BE2C (cell line): ENCODE measurements around the gene LDLRAD4.

Experiments
- DNase-seq: peaks from one replicate; pipeline ENCODE4 v3.0.0-alpha.2; 2020
- H3K27me3 ChIP-seq: fragments of 250-450 bp; sonication (Bioruptor Pico); 2 replicates; pipeline ENCODE4 v1.5.1; 2020; ENCODE audit warnings: mild to moderate bottlenecking
- H3K36me3 ChIP-seq: fragments of 250-450 bp; sonication (Bioruptor Pico); 2 replicates; pipeline ENCODE4 v1.5.1; 2020; ENCODE audit warnings: mild to moderate bottlenecking
- H3K4me1 ChIP-seq: fragments of 250-450 bp; sonication (Bioruptor Pico); 2 replicates; pipeline ENCODE4 v1.5.1; 2020
- H3K4me3 ChIP-seq: 2 replicates; pipeline ENCODE4 v1.5.1; 2011; ENCODE audit warnings: low read depth, low read length
- H3K9me3 ChIP-seq: fragments of 250-450 bp; sonication (Bioruptor Pico); 2 replicates; pipeline ENCODE4 v1.5.1; 2020
- TF ChIP-seq, protein P1 (sequence below): IDR thresholded peaks from 2 replicates; pipeline ENCODE4 v1.5.1; 2012; ENCODE audit warnings: mild to moderate bottlenecking, low read depth, low read length

LDLRAD4 gene

DNA sequence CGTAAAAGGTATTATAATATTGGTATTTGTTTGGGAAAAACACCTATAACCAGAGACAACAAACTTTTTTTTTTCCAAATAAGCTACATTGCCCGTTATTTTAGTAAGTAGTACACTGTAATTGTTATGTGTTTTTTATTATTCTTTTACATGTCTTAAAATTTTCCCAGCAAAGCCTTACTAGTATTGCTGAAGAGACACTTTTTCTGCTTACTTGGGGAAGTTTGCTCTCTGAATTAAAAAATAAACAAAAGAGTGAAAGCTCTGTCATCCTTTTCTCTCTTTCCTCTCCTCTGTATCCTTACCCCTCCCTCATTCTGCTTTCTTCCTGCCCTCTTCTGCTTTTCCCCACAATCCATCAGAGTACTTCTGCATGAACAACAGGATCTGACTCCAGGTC is 25.6 kb upstream of the LDLRAD4 start:
- Histone ChIP-seq H3K9me3 (no peaks in the 10 kb centered on the region), H3K27me3 (no peaks in the 10 kb centered on the region), H3K36me3 (no peaks in the 10 kb centered on the region), H3K4me1 (no peaks in the 10 kb centered on the region), H3K4me3 (no peak overlapping the region)
- no peak for DNase-seq
- TF ChIP-seq, protein P1, sequence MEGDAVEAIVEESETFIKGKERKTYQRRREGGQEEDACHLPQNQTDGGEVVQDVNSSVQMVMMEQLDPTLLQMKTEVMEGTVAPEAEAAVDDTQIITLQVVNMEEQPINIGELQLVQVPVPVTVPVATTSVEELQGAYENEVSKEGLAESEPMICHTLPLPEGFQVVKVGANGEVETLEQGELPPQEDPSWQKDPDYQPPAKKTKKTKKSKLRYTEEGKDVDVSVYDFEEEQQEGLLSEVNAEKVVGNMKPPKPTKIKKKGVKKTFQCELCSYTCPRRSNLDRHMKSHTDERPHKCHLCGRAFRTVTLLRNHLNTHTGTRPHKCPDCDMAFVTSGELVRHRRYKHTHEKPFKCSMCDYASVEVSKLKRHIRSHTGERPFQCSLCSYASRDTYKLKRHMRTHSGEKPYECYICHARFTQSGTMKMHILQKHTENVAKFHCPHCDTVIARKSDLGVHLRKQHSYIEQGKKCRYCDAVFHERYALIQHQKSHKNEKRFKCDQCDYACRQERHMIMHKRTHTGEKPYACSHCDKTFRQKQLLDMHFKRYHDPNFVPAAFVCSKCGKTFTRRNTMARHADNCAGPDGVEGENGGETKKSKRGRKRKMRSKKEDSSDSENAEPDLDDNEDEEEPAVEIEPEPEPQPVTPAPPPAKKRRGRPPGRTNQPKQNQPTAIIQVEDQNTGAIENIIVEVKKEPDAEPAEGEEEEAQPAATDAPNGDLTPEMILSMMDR = no peak

- H3K36me3 ChIP-seq = no peaks in the 10 kb centered on the region
- TF ChIP-seq, protein P1 = no peak
These were observed 24.3 kb upstream of the LDLRAD4 start for GRCh38 chr18:13194239-13194638.

GRCh38 chr18:13198701-13199100 is 19.9 kb upstream of the LDLRAD4 start:
- Histone ChIP-seq H3K27me3 (no peaks in the 10 kb centered on the region), H3K4me3 (no peak overlapping the region), H3K36me3 (no peaks in the 10 kb centered on the region), H3K9me3 (no peaks in the 10 kb centered on the region), H3K4me1 (no peaks in the 10 kb centered on the region)
- DNase-seq = no peak
- TF ChIP-seq, protein P1 = no peak

More at GRCh38 chr18:13194239-13194638, 24.3 kb upstream of the LDLRAD4 start:
- Histone ChIP-seq H3K4me1 (no peaks in the 10 kb centered on the region), H3K4me3 (no peak overlapping the region), H3K9me3 (no peaks in the 10 kb centered on the region), H3K27me3 (no peaks in the 10 kb centered on the region)
- DNase-seq = no peak

GRCh38 chr18:13199169-13199568 is 19.4 kb upstream of the LDLRAD4 start:
- Histone ChIP-seq H3K4me1 (no peaks in the 10 kb centered on the region), H3K9me3 (no peaks in the 10 kb centered on the region), H3K36me3 (no peaks in the 10 kb centered on the region), H3K27me3 (no peaks in the 10 kb centered on the region), H3K4me3 (no peak overlapping the region)
- TF ChIP-seq, protein P1 = no peak
- DNase-seq = no peak

GRCh38 chr18:13201292-13201691 is 17.3 kb upstream of the LDLRAD4 start:
- DNase-seq = no peak
- Histone ChIP-seq H3K4me3 (no peak overlapping the region), H3K4me1 (no peaks in the 10 kb centered on the region), H3K9me3 (no peaks in the 10 kb centered on the region), H3K36me3 (no peaks in the 10 kb centered on the region), H3K27me3 (no peaks in the 10 kb centered on the region)
- TF ChIP-seq, protein P1 = no peak

GRCh38 chr18:13202571-13202970 is 16.0 kb upstream of the LDLRAD4 start:
- Histone ChIP-seq H3K4me3 (no peak overlapping the region), H3K36me3 (no peaks in the 10 kb centered on the region), H3K9me3 (no peaks in the 10 kb centered on the region), H3K4me1 (no peaks in the 10 kb centered on the region), H3K27me3 (no peaks in the 10 kb centered on the region)
- TF ChIP-seq, protein P1 = no peak
- no peak for DNase-seq
